GM19455 (cell line): ENCODE measurements around the gene MTFR1L.

Source experiments
- ATAC-seq: cut with Tn5 transposase; IDR thresholded peaks from one replicate; pipeline ENCODE4 v1.9.1; 2021; ENCODE audit not compliant: unreplicated experiment

The MTFR1L gene

DNA sequence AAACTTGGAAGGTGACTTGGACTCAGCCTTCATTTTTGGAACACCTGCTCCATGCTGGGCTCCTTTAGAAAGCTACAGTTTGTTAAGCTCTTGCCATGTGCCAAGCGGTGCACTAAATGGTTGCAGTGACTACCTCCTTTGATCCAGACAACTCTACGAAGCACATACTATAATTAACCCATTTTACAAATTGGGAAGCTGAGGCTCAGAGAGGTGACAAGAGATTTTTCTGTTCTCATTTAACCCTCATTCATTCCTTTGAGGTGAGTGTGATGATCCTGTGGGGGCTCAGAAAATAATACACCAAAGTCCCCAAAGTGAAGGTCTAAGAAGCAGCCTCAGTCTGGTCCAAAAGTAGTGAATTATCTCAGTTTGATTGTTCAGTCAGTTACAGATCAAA is 57.4 kb downstream of the MTFR1L start:
- ATAC-seq, result no peak

DNA sequence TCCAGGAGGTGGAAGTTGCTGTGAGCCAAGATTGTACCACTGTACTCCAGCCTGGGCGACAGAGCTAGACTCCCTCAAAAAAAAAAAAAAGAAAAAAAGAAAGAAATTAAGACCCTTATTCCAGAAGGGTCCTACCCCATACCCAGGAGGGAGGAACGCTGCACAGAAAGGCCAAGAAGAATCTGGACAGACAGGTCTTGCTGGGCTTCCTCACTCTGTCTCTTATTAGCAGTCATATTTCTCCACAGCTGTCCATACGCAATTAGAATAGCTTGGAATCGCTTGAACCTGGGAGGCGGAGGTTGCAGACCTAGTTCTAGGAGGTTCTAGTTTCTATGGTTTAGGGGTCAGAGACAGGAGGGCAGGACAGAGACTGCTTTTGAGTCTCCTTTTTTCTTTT is 58.9 kb downstream of the MTFR1L start:
- ATAC-seq, result no peak

GRCh38 chr1:25879675-25880074 is 59.9 kb downstream of the MTFR1L start:
- ATAC-seq, result no peak

DNA sequence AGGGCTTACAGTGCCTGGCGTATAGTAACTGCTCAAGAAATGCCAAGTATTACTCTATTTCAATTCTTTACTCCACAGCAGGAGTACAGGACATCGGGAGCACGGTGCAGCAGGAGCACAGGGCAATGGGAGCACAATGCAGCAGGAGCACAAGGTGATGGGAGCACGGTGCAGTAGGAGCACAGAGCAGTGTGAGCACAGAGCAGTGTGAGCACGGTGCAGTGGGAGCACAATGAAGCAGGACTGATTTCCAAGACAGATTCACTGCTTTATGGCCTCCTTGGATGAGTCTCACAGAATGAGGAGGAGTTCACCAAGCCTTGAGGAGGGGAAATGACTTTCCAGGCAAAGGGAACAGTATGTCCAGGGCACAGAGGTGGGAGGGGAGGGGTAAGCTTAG is 60.8 kb downstream of the MTFR1L start:
- no peak for ATAC-seq

DNA sequence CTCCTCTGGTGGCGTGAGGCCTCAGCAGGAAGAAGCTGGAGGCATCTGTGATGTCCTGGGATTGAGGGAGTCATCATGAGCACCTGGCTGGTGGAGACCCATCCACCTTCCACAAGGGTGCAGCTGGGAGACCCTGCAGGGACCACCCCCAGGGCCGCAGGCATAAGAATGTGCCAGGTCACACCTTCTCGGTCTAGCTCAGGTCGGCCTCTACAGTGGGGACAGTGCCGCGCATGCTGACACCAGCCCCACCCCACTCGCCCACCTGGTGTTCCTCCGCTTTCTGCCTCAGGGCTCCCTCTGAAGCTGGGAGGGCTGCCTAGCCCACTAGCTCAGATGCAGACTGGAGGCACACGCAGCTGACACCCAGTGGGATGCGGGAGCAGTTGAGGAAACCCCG is 61.5 kb downstream of the MTFR1L start:
- ATAC-seq, result no peak
